HG03571 (cell line): Measurements from ENCODE around the gene RAB17.

Experiments
- ATAC-seq: cut with Tn5 transposase; IDR thresholded peaks from one replicate; pipeline ENCODE4 v1.9.1; 2021; ENCODE audit not compliant: unreplicated experiment

The RAB17 gene

GRCh38 chr2:237581326-237581725 is 9.2 kb downstream of the RAB17 start:
- no peak for ATAC-seq

- ATAC-seq, result no peak
Observed at GRCh38 chr2:237577956-237578870, 12.3 kb downstream of the RAB17 start.

GRCh38 chr2:237577458-237577857 is 13.1 kb downstream of the RAB17 start:
- ATAC-seq, result no peak

GRCh38 chr2:237576974-237577373 is 13.6 kb downstream of the RAB17 start:
- no peak for ATAC-seq

- no peak for ATAC-seq
Observed at GRCh38 chr2:237575869-237576862, 14.4 kb downstream of the RAB17 start.

- no peak for ATAC-seq
Observed at GRCh38 chr2:237574894-237575868, 15.4 kb downstream of the RAB17 start.

GRCh38 chr2:237574467-237574866 is 16.1 kb downstream of the RAB17 start:
- ATAC-seq, result no peak

GRCh38 chr2:237573721-237574415 is 16.7 kb downstream of the RAB17 start:
- ATAC-seq, result no peak

- no peak for ATAC-seq
Observed at GRCh38 chr2:237572742-237573101, 17.8 kb downstream of the RAB17 start.

GRCh38 chr2:237572021-237572741 is 18.4 kb downstream of the RAB17 start:
- peak; percentile 83 for ATAC-seq

- no peak for ATAC-seq
Observed at GRCh38 chr2:237571551-237571950, 19.0 kb downstream of the RAB17 start.

- ATAC-seq, result no peak
Observed at GRCh38 chr2:237570776-237571335, 19.7 kb downstream of the RAB17 start.

- no peak for ATAC-seq
Observed at GRCh38 chr2:237569896-237570295, 20.6 kb downstream of the RAB17 start.

- no peak for ATAC-seq
Observed at GRCh38 chr2:237569041-237569440, 21.5 kb downstream of the RAB17 start.

- ATAC-seq, result no peak
Observed at GRCh38 chr2:237568121-237568660, 22.3 kb downstream of the RAB17 start.

- ATAC-seq, result no peak
Observed at GRCh38 chr2:237567276-237568029, 23.1 kb downstream of the RAB17 start.

GRCh38 chr2:237566401-237567235 is 23.9 kb downstream of the RAB17 start, which contains the start of gene PRLH:
Gene PRLH (plus strand): TSS chr2:237566574. CDS start chr2:237566574, 0 bp downstream.
- no peak for ATAC-seq
